Fibroblast of peridontal ligament (primary cell): Measurements from ENCODE around the gene CACNG1.
"Not testable (repeated sequence)": the region's sequence is repeated elsewhere in the genome, so short reads cannot be mapped to it uniquely, and the experiment has no call there.

Experiments used
- DNase-seq: peaks from one replicate; pipeline ENCODE4 v3.0.0-alpha.2; 2010; ENCODE audit errors: extremely low read depth

Gene CACNG1

DNA sequence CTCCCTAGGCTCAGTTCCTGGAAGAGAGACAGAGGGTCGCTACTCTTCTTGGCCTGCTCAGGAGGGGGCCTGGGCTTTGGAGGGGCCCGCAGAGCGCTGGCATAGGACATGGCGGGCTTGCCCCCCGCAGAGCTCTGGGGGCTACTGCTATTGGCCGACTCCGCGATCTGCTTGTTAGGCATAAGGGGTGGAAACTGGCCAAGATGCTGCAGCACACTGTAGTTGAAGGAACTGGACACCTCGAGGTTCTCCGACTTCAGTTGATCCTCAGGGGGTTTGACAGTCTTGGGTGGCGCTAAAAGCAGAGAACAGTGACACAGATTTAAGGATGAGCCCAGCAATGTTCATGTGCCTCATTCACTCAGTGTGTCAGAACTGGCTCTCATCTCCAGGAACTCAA is 33.9 kb downstream of the CACNG1 start:
- DNase-seq = no peak

DNA sequence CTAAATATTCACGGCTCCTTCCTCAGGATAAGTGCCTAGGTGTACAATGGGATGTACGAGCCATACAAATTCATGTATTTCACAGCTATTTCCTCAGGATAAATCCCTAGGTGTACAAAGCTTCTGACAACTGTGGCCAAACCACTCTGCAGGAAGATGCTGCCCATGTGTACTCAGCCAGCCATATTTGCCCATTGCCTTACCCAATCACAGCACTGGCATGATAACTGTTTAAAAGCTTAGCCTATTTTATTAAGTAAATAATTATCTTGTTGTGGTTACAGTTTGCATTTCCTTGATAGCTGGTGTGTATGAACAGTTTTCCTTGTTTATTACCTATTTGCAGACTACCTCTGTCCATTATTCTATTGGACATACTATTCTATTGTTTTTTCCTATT is 35.1 kb downstream of the CACNG1 start:
- DNase-seq = no peak

DNA sequence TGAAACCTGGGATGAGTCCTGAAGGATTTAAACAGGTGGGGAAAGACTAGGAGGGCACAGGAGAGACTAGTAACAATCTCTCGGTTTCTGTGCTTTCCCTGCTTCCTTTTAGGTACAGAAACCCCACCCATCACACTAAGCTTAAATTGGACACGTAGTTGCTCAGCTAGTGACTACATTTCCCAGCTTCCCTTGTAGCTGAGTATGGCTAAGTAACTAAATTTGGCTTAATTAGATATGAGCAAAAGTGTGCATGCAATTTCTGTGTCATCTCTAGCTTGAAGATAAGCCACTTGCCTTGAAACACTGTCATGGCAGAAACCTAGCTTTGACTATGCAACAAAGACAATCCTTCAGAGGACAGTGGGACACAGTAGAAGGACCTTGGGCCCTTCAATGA is 36.5 kb downstream of the CACNG1 start:
- no peak for DNase-seq

DNA sequence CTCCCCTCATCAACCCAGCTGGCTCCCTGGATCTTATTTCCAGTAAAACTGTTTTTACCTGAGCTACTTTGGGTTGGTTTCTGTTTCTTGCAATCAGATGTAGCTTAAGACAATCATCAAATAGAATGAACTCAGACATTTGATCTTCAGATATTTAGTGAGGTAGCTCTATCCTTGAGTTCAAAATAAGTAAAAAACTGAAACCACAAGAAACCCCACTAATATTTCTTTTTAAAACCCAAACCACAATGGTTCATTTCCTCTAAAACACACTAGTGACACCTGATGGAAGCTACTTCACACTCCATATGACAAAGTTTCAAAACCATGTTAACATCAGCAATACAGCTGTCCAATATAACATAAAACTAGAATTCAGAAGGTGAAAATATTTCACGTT is 37.8 kb downstream of the CACNG1 start:
- no peak for DNase-seq

DNA sequence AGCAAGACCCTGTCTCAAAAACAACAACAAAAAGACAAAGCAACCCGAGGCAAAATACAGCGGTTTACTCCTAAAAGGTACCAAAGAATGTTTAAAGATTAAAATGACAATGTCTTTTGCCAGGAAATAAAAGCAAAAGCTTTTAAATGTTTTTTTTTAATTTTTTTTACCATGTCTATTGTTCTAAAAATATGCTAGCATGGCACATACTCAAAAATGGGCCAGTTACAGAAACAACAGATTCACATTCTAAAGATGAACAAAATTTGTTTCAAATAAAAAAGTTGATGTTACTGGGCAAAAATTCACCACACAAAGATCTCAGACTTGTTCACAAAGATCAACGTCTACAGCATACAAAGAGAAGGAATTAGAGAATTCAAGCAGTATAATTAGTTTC is 41.1 kb downstream of the CACNG1 start:
- no peak for DNase-seq

DNA sequence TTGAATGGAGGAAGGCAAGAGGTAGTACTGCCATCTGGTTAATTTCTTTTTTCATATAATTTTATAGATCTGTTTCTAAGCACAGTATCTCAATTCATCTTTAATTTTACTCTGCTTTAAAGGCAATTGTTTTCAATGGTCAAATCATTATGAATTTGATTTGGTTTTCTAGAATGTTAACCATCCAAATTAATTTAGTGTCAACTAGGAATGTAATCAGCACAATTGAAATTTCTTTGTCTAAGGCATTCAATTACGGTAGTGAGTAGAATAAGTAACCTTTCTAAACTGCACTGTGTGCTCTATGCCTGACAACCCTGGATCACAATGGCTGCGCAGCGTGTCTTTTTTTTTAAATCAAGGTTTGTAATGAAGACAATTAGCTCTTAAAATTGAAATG is 44.3 kb downstream of the CACNG1 start:
- no peak for DNase-seq

DNA sequence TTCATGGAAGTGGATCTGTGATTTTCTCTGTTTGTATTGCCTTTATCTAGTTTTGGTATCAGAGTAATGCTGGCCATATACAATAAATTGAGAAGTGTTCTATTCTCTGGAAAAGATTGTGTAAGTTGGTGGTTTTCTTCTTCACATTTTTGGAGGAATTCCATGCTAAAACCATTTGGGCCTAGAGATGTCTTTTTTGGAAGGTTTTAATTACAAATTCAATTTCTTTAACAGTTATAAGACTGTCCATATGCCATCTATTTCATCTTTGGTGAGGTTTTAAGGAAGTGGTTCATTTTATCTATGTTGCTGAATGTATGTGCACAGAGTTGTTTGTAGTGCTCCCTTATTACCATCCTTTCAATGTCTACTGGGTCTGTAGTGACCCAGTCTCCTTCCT is 46.0 kb downstream of the CACNG1 start:
- peak; percentile 30 for DNase-seq

DNA sequence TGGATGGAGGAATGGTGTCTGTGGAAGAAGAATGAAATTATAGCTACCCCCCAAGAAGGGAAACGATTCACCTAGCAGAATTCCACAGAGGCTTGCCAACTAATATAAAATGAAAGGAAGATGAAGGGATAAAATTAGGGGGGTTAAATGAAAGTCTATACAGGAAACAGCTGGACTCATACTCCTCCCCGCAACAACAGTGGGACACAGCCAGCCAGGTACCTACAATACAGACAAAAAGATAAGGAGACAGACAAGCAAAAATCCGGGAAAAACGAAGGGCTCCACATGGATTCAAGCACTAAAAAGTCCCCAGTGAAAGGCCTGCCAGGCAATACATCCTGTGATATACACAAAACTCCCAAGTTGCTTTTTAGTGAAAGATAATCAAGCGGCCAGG is 47.9 kb downstream of the CACNG1 start:
- no peak for DNase-seq

DNA sequence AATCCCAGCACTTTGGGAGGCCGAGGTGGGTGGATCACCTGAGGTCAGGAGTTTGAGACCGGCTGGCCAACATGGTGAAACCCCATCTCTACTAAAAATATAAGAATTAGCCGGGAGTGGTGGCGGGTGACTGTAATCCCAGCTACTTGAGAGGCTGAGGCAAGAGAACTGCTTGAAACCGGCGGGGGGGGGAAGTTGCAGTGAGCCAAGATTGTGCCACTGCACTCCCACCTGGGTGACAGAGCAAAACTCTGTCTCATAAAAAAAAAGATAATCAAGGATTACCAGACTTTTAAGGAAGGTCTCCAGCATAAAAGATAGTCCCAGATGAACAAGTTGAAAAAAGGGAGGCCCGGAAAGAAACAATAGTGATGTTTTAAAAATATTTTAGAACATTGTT is 48.4 kb downstream of the CACNG1 start:
- not testable (repeated sequence) for DNase-seq

DNA sequence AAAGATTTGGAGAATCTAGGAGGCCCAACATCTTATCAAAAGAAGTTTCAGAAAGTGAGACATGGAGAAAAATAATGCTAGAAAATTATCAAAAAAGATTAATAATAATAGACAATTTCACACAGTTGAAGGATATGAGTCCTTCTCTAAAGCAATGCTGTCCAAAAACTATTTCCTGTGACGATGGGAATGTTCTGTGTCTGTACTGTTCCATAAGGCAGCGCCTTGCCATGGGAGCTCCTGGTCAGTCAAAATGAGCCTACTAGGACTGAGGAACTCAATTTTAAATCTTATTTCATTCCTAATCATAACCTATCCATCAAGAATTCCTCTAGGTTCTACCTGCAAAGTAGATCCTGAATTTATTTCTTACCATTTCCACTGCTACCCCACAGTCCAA is 49.0 kb downstream of the CACNG1 start:
- DNase-seq = no peak

DNA sequence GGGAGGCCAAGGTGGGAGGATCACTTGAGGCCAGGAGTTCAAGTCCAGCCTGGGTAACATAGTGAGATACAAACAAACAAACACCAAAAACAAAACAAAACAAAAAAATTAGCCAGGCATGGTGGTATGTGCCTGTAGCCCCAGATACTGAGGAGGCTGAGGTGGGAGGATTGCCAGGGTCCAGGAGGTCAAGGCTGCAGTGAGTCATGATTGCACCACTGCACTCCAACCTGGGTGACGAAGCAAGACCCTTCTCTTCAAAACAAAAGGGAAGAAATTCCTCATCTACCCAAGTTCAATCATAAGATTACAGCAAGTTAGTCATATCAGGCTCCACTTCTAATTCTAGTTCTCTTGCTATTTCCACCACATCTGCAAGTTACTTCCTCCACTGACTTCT is 50.9 kb downstream of the CACNG1 start:
- DNase-seq = peak; percentile 42

DNA sequence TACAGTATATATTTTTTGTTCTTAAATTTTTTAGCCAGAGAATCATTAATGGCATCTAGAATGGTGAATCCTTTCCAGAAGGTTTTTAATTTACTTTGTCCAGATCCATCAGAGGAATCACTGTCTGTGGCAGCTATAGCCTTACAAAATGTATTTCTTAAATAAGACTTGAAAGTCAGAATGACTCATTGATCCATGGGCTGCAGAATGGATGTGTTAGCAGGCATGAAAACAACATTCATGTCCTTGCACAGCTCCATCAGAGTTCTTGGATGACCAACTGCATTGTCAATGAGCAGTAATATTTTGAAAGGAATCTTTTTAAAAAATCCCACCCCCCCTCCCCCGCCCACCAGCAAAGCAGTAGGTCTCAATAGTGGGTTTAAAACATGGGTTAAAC is 51.4 kb downstream of the CACNG1 start:
- peak; percentile 51 for DNase-seq

DNA sequence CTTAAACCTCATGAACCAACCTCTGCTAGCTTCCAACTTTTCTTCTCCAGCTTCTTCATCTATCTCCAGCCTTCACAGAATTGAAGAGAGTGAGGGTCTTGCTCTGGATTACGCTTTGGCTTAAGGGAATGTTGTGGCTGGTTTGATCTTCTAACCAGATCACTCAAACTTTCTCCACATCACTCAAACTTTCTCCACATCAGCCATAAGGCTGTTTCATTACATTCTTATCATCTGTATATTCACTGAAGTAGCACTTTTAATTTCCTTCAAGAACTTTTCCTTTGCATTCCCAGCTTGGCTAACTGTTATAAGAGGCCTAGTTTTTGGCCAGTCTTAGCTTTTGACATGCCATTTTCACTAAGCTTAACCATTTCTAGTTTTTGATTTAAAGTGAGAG is 52.3 kb downstream of the CACNG1 start:
- DNase-seq = no peak

DNA sequence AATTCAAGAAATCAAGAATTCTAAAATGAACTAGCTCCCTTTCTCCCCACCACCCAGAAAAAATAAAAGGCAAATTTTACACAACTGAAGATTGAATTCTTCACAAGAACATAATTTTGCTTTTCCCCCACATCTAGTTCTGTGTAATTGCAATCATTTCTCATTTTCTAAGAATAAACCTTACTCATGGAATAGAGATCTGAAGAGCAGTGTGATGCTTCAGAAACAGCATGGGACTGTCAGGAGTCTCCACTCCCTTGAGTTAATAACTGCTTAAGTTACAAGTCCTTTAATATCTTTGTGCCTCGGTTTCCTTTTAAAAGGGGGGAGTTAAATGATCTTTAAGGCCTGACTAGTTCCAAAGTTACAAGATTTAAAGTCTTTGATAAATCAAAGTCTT is 53.7 kb downstream of the CACNG1 start:
- no peak for DNase-seq

DNA sequence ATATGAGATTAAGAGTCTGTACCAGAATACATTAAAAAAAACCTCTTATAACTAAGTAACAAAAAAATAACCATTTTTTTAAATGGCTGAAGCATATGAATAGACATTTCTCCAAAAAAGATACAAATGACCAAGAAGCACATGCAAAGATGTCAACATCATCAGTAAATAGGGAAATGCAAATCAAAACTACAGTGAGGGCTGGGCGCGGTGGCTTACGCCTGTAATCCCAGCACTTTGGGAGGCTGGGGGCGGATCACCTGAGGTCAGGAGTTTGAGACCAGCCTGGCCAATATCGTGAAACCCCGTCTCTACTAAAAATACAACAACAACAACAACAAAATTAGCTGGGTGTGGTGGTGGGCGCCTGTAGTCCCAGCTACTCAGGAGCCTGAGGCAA is 60.3 kb downstream of the CACNG1 start:
- not testable (repeated sequence) for DNase-seq

DNA sequence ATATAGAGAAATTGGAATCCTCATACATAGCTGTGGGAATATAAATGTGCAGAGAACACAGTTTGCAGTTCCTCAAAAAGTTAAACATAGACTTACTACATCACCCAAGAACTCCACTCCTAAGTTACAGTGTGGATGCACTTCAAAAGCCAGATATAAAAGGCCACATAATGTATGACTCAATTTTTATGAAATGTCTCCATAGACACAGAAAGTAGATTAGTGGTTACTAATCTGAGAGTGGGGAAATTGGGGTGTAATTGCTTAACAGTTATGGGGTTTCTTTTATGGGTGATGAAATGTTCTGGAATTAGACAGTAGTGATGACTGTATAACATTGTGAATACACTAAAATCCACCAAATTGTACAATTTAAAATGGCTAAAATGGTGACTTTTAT is 60.9 kb downstream of the CACNG1 start:
- peak; percentile 66 for DNase-seq
